ENCODE results near the gene CHCHD6. TPM values are rescaled to one million over a fixed set of nuclear protein-coding genes. Genes with fewer than 3 reads are reported as not detected.
A peak's percentile ranks its signal among the peaks of the same experiment; 100 is the strongest.

CHCHD6 gene
- total RNA-seq, 1 experiment from 2014 or later = 36.3 TPM

GRCh38 chr3:126982471-126983175, 278.6 kb downstream of the CHCHD6 start, which contains the start of gene PLXNA1:
Gene PLXNA1, plus strand, starts transcription at chr3:126983115. Its CDS starts 5,479 bp downstream, at chr3:126988594.
- Histone ChIP-seq H3K4me1 (ENCODE audit: control insufficient read depth in 1 of 2, insufficient read depth in 2 of 2, low read length in 2 of 2) (peaks cover 2 to 19% of the 10 kb centered on the region in 2 experiments; a peak in 3 of 4 replicates), H4K20me1 (ENCODE audit: insufficient read depth) (no peaks in the 10 kb centered on the region), H3K4me3 (replicated peaks in 1 of 2; ENCODE audit: low read depth in 1 of 2, low read length in 2 of 2) (peak within 1 kb of the TSS; percentile 67 to 74), H2AFZ (ENCODE audit: low read depth, low read length, poor library complexity, severe bottlenecking) (no peak within 1 kb of the TSS), H3K27ac (ENCODE audit: low read depth, low read length) (peak within 1 kb of the TSS; percentile 67; the same call in 1 of the 2 replicates), H3K27me3 (ENCODE audit: insufficient read depth, low read length) (no peaks in the 10 kb centered on the region), H3K79me2 (ENCODE audit: insufficient read depth, low read length) (peaks cover 40% of the 10 kb centered on the region), H3K4me2 (ENCODE audit: low read length) (peak within 1 kb of the TSS; percentile 93), H3K9ac (ENCODE audit: low read length) (peak within 1 kb of the TSS; percentile 72), H3K36me3 (ENCODE audit: control insufficient read depth in 1 of 2, insufficient read depth in 2 of 2, low read length in 2 of 2) (no peaks in the 10 kb centered on the region), H3K9me3 (ENCODE audit: control insufficient read depth in 1 of 2, insufficient read depth in 1 of 2, low read depth in 1 of 2, low read length in 2 of 2) (no peaks in the 10 kb centered on the region), H3K9me2 (ENCODE audit: insufficient read depth) (no peaks in the 10 kb centered on the region)
- peak; percentile 85 for ATAC-seq
- CTCF ChIA-PET = interaction anchor here (0.6 to 2.2 kb wide), 11 partner anchors 9 to 500 kb away, joined by 3 to 10 read pairs (median 4); no protein-coding TSS in a partner anchor
- peak; percentile 64 for DNase-seq (ENCODE audit: low read depth, low spot score)
- RAD21 ChIA-PET (ENCODE audit: low non-redundant PET in 1 of 2, low total read pairs in 2 of 2, uncharacterized antibody in 2 of 2, unreplicated experiment in 2 of 2) = interaction anchor here in 1 of 2 experiments (0.7 to 0.8 kb wide), 2 partner anchors 473 to 491 kb away, joined by 3 read pairs; no protein-coding TSS in a partner anchor
- BruUV-seq (replicated peaks) = no TSS peak
- POLR2A ChIA-PET = no interaction called here
- intact Hi-C loops (cut with micrococcal nuclease) = loop anchor here (1.0 to 10.0 kb wide), 4 partner anchors 230 to 472 kb away; no protein-coding TSS in a partner anchor
- TF ChIP-seq POLR2AphosphoS5 (IDR thresholded peaks at IDR 0.05; ENCODE audit: low read depth, low read length) = peak; percentile 46; the same call in 1 of the 2 replicates
- TF ChIP-seq POLR2A (IDR thresholded peaks at IDR 0.05; ENCODE audit: borderline replicate concordance, extremely low read depth, insufficient read depth, insufficient read length) = peak; percentile 48
- TF ChIP-seq ZNF274 (IDR thresholded peaks at IDR 0.05; ENCODE audit: low read depth, low read length) = no peak
- TF ChIP-seq CBX3 (IDR thresholded peaks at IDR 0.05; ENCODE audit: low read depth) = peak; percentile 91; the same call in 1 of the 2 replicates
- peak; percentile 81 to 97 (median 91) for TF ChIP-seq CTCF (IDR thresholded peaks at IDR 0.05 in 2 of 3, conservative IDR thresholded peaks at IDR 0.05 in 1 of 3; ENCODE audit: borderline replicate concordance in 1 of 3, insufficient read depth in 1 of 3, low read depth in 2 of 3, low read length in 2 of 3)
- TF ChIP-seq, protein P1, sequence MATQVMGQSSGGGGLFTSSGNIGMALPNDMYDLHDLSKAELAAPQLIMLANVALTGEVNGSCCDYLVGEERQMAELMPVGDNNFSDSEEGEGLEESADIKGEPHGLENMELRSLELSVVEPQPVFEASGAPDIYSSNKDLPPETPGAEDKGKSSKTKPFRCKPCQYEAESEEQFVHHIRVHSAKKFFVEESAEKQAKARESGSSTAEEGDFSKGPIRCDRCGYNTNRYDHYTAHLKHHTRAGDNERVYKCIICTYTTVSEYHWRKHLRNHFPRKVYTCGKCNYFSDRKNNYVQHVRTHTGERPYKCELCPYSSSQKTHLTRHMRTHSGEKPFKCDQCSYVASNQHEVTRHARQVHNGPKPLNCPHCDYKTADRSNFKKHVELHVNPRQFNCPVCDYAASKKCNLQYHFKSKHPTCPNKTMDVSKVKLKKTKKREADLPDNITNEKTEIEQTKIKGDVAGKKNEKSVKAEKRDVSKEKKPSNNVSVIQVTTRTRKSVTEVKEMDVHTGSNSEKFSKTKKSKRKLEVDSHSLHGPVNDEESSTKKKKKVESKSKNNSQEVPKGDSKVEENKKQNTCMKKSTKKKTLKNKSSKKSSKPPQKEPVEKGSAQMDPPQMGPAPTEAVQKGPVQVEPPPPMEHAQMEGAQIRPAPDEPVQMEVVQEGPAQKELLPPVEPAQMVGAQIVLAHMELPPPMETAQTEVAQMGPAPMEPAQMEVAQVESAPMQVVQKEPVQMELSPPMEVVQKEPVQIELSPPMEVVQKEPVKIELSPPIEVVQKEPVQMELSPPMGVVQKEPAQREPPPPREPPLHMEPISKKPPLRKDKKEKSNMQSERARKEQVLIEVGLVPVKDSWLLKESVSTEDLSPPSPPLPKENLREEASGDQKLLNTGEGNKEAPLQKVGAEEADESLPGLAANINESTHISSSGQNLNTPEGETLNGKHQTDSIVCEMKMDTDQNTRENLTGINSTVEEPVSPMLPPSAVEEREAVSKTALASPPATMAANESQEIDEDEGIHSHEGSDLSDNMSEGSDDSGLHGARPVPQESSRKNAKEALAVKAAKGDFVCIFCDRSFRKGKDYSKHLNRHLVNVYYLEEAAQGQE (IDR thresholded peaks at IDR 0.05; ENCODE audit: low read depth) = no peak
- no peak for TF ChIP-seq EGR1 (IDR thresholded peaks at IDR 0.05; ENCODE audit: low read depth)
- no peak for TF ChIP-seq EZH2 (IDR thresholded peaks at IDR 0.05)
- TF ChIP-seq ZFX (IDR thresholded peaks at IDR 0.05) = no peak; the same call in 1 of the 2 replicates
- no peak for TF ChIP-seq EZH2phosphoT487 (IDR thresholded peaks at IDR 0.05; ENCODE audit: borderline replicate concordance)
- TF ChIP-seq SRF (IDR thresholded peaks at IDR 0.05; ENCODE audit: low read depth) = no peak; the same call in 1 of the 2 replicates
- no peak for TF ChIP-seq SP1 (IDR thresholded peaks at IDR 0.05; ENCODE audit: low read depth)
- TF ChIP-seq YY1 (IDR thresholded peaks at IDR 0.05; ENCODE audit: extremely low read depth, insufficient replicate concordance, low read depth, low read length) = peak; percentile 66
- no peak; the same call in 1 of the 2 replicates for TF ChIP-seq ELF1 (IDR thresholded peaks at IDR 0.05; ENCODE audit: borderline replicate concordance, low read depth)
- no peak for TF ChIP-seq FOSL1 (IDR thresholded peaks at IDR 0.05; ENCODE audit: low read depth)
- TF ChIP-seq SIN3A (IDR thresholded peaks at IDR 0.05; ENCODE audit: low read depth) = no peak
- TF ChIP-seq RAD21 (IDR thresholded peaks at IDR 0.05; ENCODE audit: low read depth) = peak; percentile 66
- TF ChIP-seq, protein P2, sequence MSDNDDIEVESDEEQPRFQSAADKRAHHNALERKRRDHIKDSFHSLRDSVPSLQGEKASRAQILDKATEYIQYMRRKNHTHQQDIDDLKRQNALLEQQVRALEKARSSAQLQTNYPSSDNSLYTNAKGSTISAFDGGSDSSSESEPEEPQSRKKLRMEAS (IDR thresholded peaks at IDR 0.05) = peak; percentile 92
- TF ChIP-seq TCF7L2 (IDR thresholded peaks at IDR 0.05; ENCODE audit: borderline replicate concordance, extremely low read depth, insufficient read depth, insufficient read length) = peak; percentile 81
- no peak for TF ChIP-seq JUND (IDR thresholded peaks at IDR 0.05)
- TF ChIP-seq, protein P3, sequence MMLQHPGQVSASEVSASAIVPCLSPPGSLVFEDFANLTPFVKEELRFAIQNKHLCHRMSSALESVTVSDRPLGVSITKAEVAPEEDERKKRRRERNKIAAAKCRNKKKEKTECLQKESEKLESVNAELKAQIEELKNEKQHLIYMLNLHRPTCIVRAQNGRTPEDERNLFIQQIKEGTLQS (IDR thresholded peaks at IDR 0.05) = no peak

Data from HCT116 (cell line).